NCI-H524 treated with DMSO at 0.1 percent for 48 hours (cell line): Measurements from ENCODE around the gene ATE1.

Experiments
- DNase-seq: peaks from one replicate; lab custom pipeline; 2025; lab: John Stamatoyannopoulos, UW

The ATE1 gene

GRCh38 chr10:121865554-121865953, 62.3 kb downstream of the ATE1 start:
- DNase-seq = no peak

DNA sequence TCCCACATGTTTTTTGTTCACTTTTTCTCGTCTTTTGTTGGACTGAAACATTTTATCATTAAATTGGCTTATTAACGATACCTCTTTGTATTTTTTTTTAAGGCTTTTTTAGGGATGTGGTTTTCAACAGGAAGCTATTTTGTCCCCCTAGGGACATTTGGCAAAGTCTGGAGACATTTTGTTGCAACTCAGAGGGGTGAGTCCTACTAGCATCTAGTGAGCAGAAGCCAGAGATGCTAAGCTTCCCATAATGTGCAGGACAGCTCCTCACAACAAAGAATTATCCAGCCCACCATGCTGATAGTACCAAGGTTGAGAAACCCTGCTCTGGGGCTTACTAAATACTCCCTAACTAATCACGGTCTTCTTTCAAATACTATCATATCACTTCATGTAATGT, 63.2 kb downstream of the ATE1 start:
- no peak for DNase-seq

GRCh38 chr10:121864168-121864567, 63.7 kb downstream of the ATE1 start:
- no peak for DNase-seq

- DNase-seq = no peak
Observed at GRCh38 chr10:121862649-121863048, 65.2 kb downstream of the ATE1 start.

DNA sequence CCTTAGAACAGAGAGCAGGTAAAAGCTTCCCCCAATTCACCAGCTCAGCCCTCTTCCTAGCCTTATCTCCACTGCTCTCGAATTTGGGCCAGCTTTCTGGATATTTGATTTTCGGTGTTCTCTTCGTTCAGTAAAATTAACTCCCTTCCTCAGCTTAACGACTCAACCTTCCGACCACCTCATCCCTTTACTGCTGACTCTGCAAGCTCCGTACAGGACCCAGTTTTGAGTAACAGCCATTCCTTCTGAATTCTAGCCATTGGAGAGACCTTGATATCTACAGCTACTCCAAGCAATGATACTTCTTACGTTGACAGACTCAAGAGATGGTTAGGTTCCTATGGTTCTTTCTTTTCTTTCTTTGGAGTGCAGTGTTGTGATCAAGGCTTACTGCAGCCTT, 65.8 kb downstream of the ATE1 start:
- no peak for DNase-seq

- no peak for DNase-seq
Observed at GRCh38 chr10:121860810-121861209, 67.0 kb downstream of the ATE1 start.

DNA sequence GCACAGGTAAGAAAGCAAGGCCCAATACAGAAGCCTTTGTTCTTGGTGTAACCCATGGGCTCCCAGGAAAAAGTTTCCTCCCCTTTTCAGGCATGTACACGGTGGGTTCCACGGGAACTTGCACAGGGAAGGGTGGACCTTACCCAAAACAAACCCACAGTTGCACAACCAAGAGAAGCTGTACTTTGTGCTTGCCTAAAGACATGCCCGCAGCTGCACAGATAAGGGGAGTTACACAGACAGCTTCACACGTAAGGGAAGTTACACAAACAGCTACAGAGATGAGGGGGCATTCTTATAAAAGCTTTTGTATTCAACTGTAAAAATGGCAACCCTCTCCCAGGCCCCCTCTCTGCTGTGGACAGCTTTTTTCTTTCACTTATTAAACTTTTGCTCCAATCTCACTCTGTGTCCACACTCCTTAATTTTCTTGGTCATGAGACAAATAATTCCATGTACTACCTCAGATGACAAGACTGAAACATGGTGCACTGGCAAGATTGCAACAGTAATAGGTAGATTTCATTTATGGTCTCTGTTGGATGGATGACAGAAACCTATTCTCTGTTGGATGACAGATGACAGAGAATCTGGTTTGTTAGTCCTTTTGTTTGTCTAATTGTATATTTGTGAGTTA, 72.9 kb downstream of the ATE1 start:
- no peak for DNase-seq

DNA sequence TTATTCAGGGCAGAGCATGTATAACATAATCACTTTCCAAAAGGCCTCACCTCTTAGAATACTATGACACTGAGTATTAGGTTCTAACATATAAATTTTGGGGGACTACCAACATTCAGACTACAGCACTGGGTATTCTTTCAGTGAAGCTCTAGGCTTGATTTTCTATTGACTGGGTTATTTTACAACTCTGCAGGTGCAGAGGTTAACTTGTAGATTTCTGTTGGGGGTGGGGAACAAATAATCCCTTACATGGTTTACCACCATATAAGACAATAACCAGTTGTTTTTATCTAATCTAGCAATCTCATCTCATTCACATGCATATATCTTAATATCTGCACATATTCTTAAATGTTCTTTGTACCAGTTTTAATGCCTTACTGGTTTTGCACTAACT, 73.9 kb downstream of the ATE1 start:
- DNase-seq = no peak

DNA sequence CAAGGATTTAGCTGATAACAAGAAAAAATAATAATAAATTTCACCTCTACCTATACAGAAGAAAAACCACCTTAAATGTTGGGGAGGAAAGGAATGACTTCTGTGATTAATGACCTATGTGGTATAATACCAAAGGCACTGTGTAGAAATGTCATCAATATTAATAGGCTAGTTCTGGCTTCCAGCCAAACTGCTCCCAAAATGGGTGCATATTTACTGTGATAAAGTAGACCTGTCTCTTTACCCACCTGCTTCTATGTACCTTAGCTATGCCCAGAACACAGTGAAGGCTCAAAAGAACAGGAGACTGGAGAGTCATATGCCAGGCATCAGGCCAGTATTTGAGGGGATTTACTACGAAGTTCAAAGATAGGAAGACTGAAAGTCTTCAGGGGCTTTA, 76.0 kb downstream of the ATE1 start:
- DNase-seq = no peak

DNA sequence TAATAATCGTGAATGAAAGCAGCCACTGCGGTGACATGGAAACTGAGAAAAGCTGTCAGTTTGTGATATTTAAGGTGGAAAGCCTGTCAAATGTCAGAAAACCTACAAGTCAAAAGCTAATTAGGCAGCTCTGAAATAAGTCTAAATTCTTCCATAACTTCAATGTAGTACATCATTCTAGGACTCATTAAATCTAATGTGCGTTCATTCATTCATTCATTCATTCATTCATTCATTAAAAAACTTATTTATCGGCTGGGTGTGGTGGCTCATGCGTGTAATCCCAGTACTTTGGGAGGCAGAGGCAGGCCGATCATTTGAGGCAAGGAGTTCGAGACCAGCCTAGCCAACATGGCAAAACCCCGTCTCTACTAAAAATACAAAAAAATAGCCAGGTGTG, 79.7 kb downstream of the ATE1 start:
- no peak for DNase-seq

DNA sequence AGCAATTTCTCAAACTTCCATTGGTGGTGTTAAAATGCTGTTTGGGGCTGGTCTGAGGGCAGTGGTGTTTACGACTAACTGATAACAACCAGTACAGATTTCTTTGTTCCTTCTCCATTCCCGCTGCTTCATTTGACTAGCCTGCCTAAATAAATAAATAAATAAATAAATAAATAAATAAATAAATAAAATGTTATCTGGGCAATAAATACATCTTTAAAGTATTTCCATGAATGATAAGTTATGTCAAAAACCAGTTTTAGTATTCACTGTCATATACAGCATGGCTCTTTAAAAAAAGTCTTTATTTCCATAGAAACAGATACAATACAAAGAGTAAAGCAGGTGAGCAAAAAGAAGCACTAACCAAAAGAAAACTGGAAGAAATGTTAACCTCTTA, 81.3 kb downstream of the ATE1 start:
- no peak for DNase-seq

DNA sequence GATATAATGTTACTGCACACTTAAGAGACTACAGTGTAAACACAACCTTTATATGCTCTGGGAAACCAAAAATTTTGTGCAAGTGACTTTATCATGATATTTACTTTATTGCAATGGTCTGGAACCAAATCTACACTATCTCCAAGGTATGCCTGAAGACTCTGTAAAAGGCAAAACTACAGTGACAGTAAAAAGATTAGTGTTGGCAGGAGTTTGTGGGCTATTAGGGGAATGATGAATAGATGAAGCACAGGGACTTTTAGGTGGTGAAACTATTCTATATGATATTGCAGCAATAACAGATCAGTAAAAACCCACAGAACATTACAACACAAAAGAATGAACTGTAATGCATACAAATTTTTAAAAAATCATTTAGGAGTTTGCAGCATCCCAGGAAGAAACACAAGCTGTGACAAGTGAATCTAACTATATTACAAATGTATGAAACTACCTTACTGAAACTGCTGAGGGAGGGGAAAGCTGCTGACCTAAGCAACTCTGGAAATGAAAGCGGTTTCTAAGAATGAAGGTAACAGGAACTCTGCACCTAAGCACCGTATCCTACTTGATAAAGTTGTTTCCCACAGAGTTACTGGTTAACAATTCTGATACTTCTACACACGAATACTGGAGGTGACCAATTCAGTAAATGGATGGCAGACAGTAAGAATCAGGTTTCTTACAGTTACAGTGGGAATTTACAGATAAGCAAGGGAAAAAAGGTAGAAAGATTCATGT, 82.6 kb downstream of the ATE1 start:
- DNase-seq = no peak

- no peak for DNase-seq
Observed at GRCh38 chr10:121844537-121844936, 83.3 kb downstream of the ATE1 start.

DNA sequence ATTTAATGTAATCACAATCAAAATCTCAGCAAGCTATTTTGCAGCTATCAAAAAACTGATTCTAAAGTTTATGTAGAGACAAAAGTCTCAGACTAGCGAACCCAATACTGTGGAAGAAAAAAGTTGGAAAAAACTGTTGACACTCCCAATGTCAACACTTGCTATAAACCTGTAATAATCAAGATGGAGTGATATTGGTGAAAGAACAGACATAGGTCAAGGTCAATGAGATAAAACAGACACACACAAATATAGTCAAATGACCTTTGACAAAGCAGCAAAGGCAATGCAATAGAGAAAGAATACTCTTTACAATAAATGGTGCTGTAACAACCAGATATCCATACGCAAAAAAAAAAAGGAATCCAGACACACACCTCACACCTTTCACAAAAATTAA, 84.5 kb downstream of the ATE1 start:
- no peak for DNase-seq

- no peak for DNase-seq
Observed at GRCh38 chr10:121841862-121842261, 86.0 kb downstream of the ATE1 start.

DNA sequence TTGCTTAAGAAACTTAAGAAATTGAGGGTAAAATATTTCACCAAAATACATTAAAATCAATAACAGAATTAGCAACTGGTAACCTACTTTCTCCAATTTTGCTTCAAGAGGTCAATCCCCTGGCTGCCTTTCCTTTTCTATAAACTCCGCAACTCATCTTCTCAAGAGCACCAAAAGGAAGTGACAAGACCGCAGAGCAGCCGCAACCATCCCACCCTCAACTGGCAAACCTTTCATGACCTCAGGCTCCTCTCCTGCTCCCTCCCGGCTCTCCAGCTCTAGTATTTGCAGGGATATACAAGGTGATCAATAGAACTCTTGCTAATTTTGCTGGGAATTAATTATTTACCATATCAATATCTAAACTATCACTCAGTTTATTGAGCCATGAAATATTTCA, 88.9 kb downstream of the ATE1 start:
- DNase-seq = no peak

GRCh38 chr10:121838149-121838548, 89.7 kb downstream of the ATE1 start:
- DNase-seq = no peak

GRCh38 chr10:121836171-121836570, 91.7 kb downstream of the ATE1 start:
- DNase-seq = no peak

DNA sequence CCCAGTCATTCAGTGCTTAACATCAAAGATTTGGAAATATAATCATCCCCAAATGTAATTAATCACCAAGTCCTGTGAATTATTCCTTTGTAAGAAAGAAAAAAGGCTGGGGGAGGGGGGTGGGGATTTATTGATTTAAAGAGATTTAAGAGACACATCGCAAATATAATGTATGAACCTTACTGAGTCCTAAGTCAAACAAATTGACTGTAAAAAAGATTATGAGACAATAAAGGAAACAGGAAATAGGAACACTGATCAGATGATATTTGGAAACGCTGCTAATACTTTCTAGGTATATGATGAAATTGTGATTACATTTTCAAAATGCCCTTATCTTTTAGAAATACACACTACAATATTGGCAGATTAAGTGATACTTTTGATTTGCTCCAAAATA, 92.5 kb downstream of the ATE1 start:
- DNase-seq = no peak

- DNase-seq = no peak
Observed at GRCh38 chr10:121834757-121835156, 93.1 kb downstream of the ATE1 start.

DNA sequence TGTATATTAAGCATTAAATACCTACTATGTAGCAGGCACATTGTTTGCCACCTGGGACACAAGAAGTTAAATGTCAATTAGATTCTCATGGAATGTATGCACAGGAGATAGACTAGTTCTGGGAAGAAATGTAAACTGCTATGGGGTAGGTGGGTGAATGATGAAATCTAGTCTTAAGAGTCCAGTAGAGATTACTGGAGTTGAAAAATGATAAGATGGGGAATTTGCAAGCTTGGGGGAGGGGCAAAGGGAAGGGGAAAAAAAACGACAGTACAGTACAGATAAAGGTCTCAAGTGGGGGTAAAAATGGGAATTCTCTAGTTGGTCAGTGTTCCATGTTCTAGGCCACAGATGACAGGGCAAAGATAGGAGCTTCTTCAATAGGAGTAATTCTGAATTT, 94.4 kb downstream of the ATE1 start:
- no peak for DNase-seq

DNA sequence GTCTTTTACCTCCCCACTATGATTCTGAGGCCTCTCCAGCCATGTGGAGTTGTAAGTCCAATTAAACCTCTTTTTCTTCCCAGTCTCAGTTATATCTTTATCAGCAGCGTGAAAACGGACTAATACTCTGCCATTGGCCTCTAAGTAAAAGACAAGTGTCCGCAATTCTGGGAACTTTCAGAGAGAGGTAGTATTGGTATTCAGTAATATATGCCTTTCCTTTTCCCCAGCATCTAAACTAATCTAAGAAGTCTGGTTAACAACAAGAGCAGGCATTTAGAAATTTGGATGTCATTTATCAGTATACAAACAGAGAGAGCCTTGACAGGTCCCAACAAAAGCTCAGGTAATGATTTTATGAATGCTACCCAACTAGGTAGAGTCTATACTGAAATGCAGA, 95.2 kb downstream of the ATE1 start:
- no peak for DNase-seq

DNA sequence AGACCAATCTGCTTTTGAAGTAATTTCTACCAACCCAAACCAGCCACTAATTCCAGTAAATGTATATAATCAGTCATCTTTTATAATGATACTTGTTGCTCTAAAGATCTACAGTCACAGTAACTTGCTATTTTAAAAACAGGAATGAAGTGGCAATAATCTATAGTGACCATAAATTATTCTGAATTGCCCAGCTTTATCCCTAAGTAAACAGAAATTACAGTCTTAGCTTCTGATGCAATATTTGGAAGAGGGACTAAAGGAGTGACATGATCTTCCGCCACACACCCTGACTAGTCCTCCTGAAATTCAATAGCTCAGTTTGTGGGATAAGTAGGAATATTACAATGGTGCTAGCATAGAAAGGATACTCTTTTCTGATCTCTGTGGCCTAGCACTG, 96.1 kb downstream of the ATE1 start:
- DNase-seq = no peak

GRCh38 chr10:121831237-121831636, 96.6 kb downstream of the ATE1 start:
- DNase-seq = no peak
